KMS-11 (cell line): ENCODE results near the gene SORCS1.
A peak's percentile ranks its signal among the peaks of the same experiment; 100 is the strongest.

Experiments
- H2AFZ ChIP-seq: fragments of 200-600 bp; sonication (generic); 2 replicates; pipeline ENCODE4 v1.6.1; 2016; ENCODE audit warnings: antibody characterized with exemption, mixed run types, low read depth
- H3K27ac ChIP-seq: fragments of 200-600 bp; sonication (generic); 2 replicates; pipeline ENCODE4 v1.6.1; 2016; ENCODE audit warnings: mild to moderate bottlenecking, mixed run types
- H3K27me3 ChIP-seq: fragments of 200-600 bp; sonication (generic); 2 replicates; pipeline ENCODE4 v1.6.1; 2017; ENCODE audit warnings: mild to moderate bottlenecking, low read depth, mixed run types, moderate library complexity; ENCODE audit not compliant: insufficient read depth
- H3K36me3 ChIP-seq: fragments of 200-600 bp; sonication (generic); 2 replicates; pipeline ENCODE4 v1.6.1; 2017; ENCODE audit warnings: mild to moderate bottlenecking, mixed run types; ENCODE audit not compliant: insufficient read depth
- H3K4me1 ChIP-seq: fragments of 200-600 bp; sonication (generic); 2 replicates; pipeline ENCODE4 v1.6.1; 2016; ENCODE audit warnings: mild to moderate bottlenecking, low read depth, mixed run types; ENCODE audit not compliant: poor library complexity, severe bottlenecking
- H3K4me2 ChIP-seq: fragments of 200-600 bp; sonication (generic); 2 replicates; pipeline ENCODE4 v1.7.0; 2016; ENCODE audit warnings: mild to moderate bottlenecking, mixed run types
- H3K4me3 ChIP-seq: fragments of 200-600 bp; sonication (generic); IDR thresholded peaks from 2 replicates; pipeline ENCODE4 v1.6.1; 2017; ENCODE audit warnings: low read depth, low read length, mixed read lengths; ENCODE audit not compliant: insufficient read depth
- H3K79me2 ChIP-seq: fragments of 200-600 bp; sonication (generic); 2 replicates; pipeline ENCODE4 v1.6.1; 2016; ENCODE audit warnings: low read depth, mixed run types; ENCODE audit not compliant: insufficient read depth
- H3K9ac ChIP-seq: fragments of 200-600 bp; sonication (generic); 2 replicates; pipeline ENCODE4 v1.6.1; 2016; ENCODE audit warnings: mild to moderate bottlenecking, mixed run types
- H4K20me1 ChIP-seq: fragments of 200-600 bp; sonication (generic); 2 replicates; pipeline ENCODE4 v1.6.1; 2016; ENCODE audit warnings: mild to moderate bottlenecking, mixed run types; ENCODE audit not compliant: insufficient read depth
- TF ChIP-seq, protein P1 (sequence below): fragments of 200-600 bp; sonication (generic); conservative IDR thresholded peaks from 2 replicates; pipeline ENCODE4 v1.6.1; 2017; ENCODE audit warnings: low read depth, mild to moderate bottlenecking, antibody characterized with exemption, low read length, moderate library complexity, mixed read lengths

Gene SORCS1

GRCh38 chr10:106799776-106800175 lies 364.7 kb downstream of the SORCS1 start:
- Histone ChIP-seq H3K79me2 (no peaks in the 10 kb centered on the region), H3K4me1 (peaks cover 6% of the 10 kb centered on the region), H3K4me3 (no peak overlapping the region), H3K27ac (no peak overlapping the region), H3K36me3 (no peaks in the 10 kb centered on the region), H2AFZ (no peak overlapping the region), H3K4me2 (no peak overlapping the region), H4K20me1 (no peaks in the 10 kb centered on the region), H3K27me3 (no peaks in the 10 kb centered on the region), H3K9ac (no peak overlapping the region)
- TF ChIP-seq, protein P1, sequence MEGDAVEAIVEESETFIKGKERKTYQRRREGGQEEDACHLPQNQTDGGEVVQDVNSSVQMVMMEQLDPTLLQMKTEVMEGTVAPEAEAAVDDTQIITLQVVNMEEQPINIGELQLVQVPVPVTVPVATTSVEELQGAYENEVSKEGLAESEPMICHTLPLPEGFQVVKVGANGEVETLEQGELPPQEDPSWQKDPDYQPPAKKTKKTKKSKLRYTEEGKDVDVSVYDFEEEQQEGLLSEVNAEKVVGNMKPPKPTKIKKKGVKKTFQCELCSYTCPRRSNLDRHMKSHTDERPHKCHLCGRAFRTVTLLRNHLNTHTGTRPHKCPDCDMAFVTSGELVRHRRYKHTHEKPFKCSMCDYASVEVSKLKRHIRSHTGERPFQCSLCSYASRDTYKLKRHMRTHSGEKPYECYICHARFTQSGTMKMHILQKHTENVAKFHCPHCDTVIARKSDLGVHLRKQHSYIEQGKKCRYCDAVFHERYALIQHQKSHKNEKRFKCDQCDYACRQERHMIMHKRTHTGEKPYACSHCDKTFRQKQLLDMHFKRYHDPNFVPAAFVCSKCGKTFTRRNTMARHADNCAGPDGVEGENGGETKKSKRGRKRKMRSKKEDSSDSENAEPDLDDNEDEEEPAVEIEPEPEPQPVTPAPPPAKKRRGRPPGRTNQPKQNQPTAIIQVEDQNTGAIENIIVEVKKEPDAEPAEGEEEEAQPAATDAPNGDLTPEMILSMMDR: no peak

DNA sequence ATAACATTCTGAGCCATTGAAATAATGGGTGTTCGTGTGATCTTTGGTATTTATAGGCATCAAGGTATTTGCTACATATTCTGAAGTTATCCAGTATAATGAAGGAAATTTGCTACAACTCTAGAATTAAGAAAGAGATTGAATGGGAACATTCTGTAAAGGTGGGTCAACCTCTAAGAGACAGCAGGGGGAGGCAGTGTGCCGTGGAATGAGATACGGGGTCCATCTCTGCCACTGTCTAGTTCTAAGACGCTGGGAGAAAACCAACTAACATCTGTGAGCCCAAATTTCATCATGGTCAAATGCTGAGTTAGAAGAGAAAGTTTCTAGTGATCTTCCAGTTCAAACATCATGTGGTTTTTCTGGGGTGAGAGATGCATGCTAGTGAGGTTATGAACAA lies 368.9 kb downstream of the SORCS1 start:
- TF ChIP-seq, protein P1: peak; percentile 65
- Histone ChIP-seq H3K9ac (no peak overlapping the region), H3K27ac (no peak overlapping the region), H3K79me2 (no peaks in the 10 kb centered on the region), H3K36me3 (no peaks in the 10 kb centered on the region), H3K4me1 (peaks cover 6% of the 10 kb centered on the region), H3K4me2 (no peak overlapping the region), H3K4me3 (no peak overlapping the region), H2AFZ (no peak overlapping the region), H4K20me1 (no peaks in the 10 kb centered on the region), H3K27me3 (no peaks in the 10 kb centered on the region)

DNA sequence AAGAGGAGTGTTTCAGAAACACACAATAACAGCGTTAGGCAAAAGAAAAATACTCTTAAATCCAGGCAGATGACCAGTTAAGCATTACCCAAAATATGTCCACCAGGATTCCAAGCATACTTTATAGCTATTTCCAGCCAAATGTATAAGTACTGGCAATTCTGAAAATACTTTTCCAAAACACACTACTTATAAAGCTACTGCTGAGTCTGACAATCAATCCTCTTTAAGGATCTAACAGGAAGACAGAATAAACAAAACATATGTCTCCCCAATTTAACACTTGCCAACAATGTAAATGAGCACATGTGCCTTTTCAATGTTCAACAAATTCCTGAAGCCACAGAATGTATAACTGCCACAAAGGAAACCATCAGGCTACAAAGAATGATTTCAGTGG lies 370.9 kb downstream of the SORCS1 start:
- Histone ChIP-seq H3K79me2 (no peaks in the 10 kb centered on the region), H3K27me3 (no peaks in the 10 kb centered on the region), H4K20me1 (no peaks in the 10 kb centered on the region), H3K36me3 (no peaks in the 10 kb centered on the region), H3K4me2 (no peak overlapping the region), H2AFZ (no peak overlapping the region), H3K27ac (no peak overlapping the region), H3K9ac (no peak overlapping the region), H3K4me3 (no peak overlapping the region), H3K4me1 (peaks cover 6% of the 10 kb centered on the region)
- TF ChIP-seq, protein P1: no peak

- Histone ChIP-seq H3K4me1 (no peaks in the 10 kb centered on the region), H3K4me2 (no peak overlapping the region), H2AFZ (no peak overlapping the region), H3K27ac (no peak overlapping the region), H3K4me3 (no peak overlapping the region), H3K27me3 (no peaks in the 10 kb centered on the region), H3K79me2 (no peaks in the 10 kb centered on the region), H4K20me1 (no peaks in the 10 kb centered on the region), H3K36me3 (no peaks in the 10 kb centered on the region), H3K9ac (no peak overlapping the region)
- TF ChIP-seq, protein P1: no peak
Observed at GRCh38 chr10:106789623-106790022, 374.9 kb downstream of the SORCS1 start.
